Panc1 (cell line): ENCODE data around the gene IMP4. TPM values are rescaled to one million over a fixed set of nuclear protein-coding genes. Genes with fewer than 3 reads are reported as not detected.

Experiments used
- ATAC-seq: fragments of 200-7000 bp; cut with Tn5 transposase; 2 replicates; pipeline ENCODE4 v1.9.1; 2020; ENCODE audit warnings: mild to moderate bottlenecking, moderate library complexity
- BruUV-seq: library from RNA; stranded (reverse); fragments of 400-500 nt; replicated peaks from 2 replicates; lab custom pipeline; 2021; lab: Mats Ljungman, UMichigan
- CTCF ChIA-PET: fragments of 300-600 bp; sonication (Branson Sonifier 250); formaldehyde crosslinking; loops from one replicate; lab custom pipeline; 2022; ENCODE audit warnings: antibody characterized with exemption; lab: Charles Lee
- POLR2A ChIA-PET: fragments of 300-600 bp; sonication (Branson Sonifier 250); formaldehyde crosslinking; loops from one replicate; lab custom pipeline; 2022; ENCODE audit warnings: antibody characterized with exemption; lab: Charles Lee
- DNase-seq: peaks from one replicate; pipeline ENCODE4 v3.0.0-alpha.2; 2010; ENCODE audit warnings: low read depth, low spot score
- H3K27ac ChIP-seq: 2 replicates; pipeline ENCODE4 v1.5.1; 2011; ENCODE audit warnings: mild to moderate bottlenecking, low read length, inconsistent platforms
- H3K27me3 ChIP-seq: fragments of 200-500 bp; sonication (Bioruptor generic); 2 replicates; pipeline ENCODE4 v1.6.0; 2014; ENCODE audit warnings: low read length, inconsistent platforms; ENCODE audit not compliant: control insufficient read depth, insufficient read depth
- H3K36me3 ChIP-seq: fragments of 200-500 bp; sonication (Bioruptor generic); 2 replicates; pipeline ENCODE4 v1.5.1; 2014; ENCODE audit warnings: inconsistent platforms, mild to moderate bottlenecking, low read length, moderate library complexity; ENCODE audit not compliant: control insufficient read depth, insufficient read depth
- H3K4me1 ChIP-seq: 2 replicates; pipeline ENCODE4 v1.5.1; 2011; ENCODE audit warnings: inconsistent platforms, mild to moderate bottlenecking, low read length, moderate library complexity; ENCODE audit not compliant: control insufficient read depth, insufficient read depth
- H3K4me3 ChIP-seq, 2 experiments: 2 replicates each; pipeline ENCODE4 v1.5.1; 2011 to 2012; ENCODE audit warnings: low read depth in 2 of 2, low read length in 2 of 2, mild to moderate bottlenecking in 2 of 2, inconsistent platforms in 1 of 2, moderate library complexity in 1 of 2
- H3K9me3 ChIP-seq: fragments of 200-500 bp; sonication (Bioruptor generic); 2 replicates; pipeline ENCODE4 v1.5.1; 2014; ENCODE audit warnings: low read depth, mild to moderate bottlenecking, inconsistent platforms, low read length, moderate library complexity; ENCODE audit not compliant: control insufficient read depth, insufficient read depth
- POLR2AphosphoS5 ChIP-seq: IDR thresholded peaks from 2 replicates; pipeline ENCODE4 v1.6.1; 2012; ENCODE audit warnings: mild to moderate bottlenecking, low read depth, low read length, moderate library complexity
- SIN3A ChIP-seq: IDR thresholded peaks from 2 replicates; pipeline ENCODE4 v1.6.1; 2012; ENCODE audit warnings: low read depth, mild to moderate bottlenecking, low read length, moderate library complexity, borderline replicate concordance; ENCODE audit not compliant: insufficient read depth
- TCF7L2 ChIP-seq: IDR thresholded peaks from 2 replicates; pipeline ENCODE4 v1.6.1; 2011; ENCODE audit warnings: mild to moderate bottlenecking, low read depth, low read length, inconsistent platforms
- in situ Hi-C: cut with HindIII; loops from 2 replicates; pipeline ENCODE4 v1.10.0; 2016; ENCODE audit warnings: low sequenced_read_pairs, low pct_unique_long_range_greater_than_20kb
- intact Hi-C: fragments of 100-400 bp; cut with micrococcal nuclease; formaldehyde crosslinking; loops from one replicate; pipeline ENCODE4 v1.10.0; 2022; ENCODE audit not compliant: unreplicated experiment
- total RNA-seq: library from RNA; stranded (reverse); gene quantifications from one replicate; pipeline ENCODE4 v1.2.1, GENCODE V29; 2021; ENCODE audit not compliant: unreplicated experiment
- TF ChIP-seq, protein P1 (sequence below): fragments of 450-650 bp; IDR thresholded peaks from 2 replicates; pipeline ENCODE4 v1.5.1; 2017; ENCODE audit warnings: mild to moderate bottlenecking
- TF ChIP-seq, protein P2 (sequence below), 2 experiments: IDR thresholded peaks; 2 replicates each; pipeline ENCODE4 v1.6.1; 2011 to 2012; ENCODE audit warnings: low read depth in 2 of 2, control low read depth in 1 of 2, low read length in 1 of 2, mild to moderate bottlenecking in 1 of 2, moderate library complexity in 1 of 2; ENCODE audit not compliant: insufficient read depth in 1 of 2

The IMP4 gene
- total RNA-seq, 1 experiment from 2014 or later: 104 TPM

DNA sequence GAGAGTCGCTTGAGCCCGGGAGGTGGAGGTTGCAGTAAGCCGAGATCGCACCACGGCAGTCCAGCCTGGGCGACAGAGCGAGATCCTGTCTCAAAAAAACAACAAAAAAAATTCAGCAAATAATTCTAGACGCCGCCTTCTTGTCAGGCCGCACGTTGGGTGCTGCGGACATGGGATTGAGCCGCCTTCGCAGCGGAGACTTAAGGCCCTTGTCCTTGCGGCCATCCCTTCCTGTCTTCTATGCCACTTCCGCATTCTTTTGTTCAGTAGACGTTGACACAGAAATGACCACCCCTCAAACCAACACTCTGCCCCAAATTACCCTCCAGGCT, 29.0 kb downstream of the IMP4 start:
- peaks cover 11% of the 10 kb centered on the region for H3K4me1 ChIP-seq
- in situ Hi-C loops (no loop called here), intact Hi-C loops (no loop called here)
- no peaks in the 10 kb centered on the region for H3K27me3 ChIP-seq
- no peak for DNase-seq
- no peaks in the 10 kb centered on the region for H3K36me3 ChIP-seq
- H3K9me3 ChIP-seq: no peaks in the 10 kb centered on the region
- H3K27ac ChIP-seq: peak overlapping the region; percentile 91
- H3K4me3 ChIP-seq: peak overlapping the region; percentile 97 to 98
- TF ChIP-seq TCF7L2: no peak
- TF ChIP-seq SIN3A: no peak
- POLR2A ChIA-PET: no interaction called here
- BruUV-seq: no TSS peak
- ATAC-seq: peak; percentile 36
- CTCF ChIA-PET: no interaction called here

DNA sequence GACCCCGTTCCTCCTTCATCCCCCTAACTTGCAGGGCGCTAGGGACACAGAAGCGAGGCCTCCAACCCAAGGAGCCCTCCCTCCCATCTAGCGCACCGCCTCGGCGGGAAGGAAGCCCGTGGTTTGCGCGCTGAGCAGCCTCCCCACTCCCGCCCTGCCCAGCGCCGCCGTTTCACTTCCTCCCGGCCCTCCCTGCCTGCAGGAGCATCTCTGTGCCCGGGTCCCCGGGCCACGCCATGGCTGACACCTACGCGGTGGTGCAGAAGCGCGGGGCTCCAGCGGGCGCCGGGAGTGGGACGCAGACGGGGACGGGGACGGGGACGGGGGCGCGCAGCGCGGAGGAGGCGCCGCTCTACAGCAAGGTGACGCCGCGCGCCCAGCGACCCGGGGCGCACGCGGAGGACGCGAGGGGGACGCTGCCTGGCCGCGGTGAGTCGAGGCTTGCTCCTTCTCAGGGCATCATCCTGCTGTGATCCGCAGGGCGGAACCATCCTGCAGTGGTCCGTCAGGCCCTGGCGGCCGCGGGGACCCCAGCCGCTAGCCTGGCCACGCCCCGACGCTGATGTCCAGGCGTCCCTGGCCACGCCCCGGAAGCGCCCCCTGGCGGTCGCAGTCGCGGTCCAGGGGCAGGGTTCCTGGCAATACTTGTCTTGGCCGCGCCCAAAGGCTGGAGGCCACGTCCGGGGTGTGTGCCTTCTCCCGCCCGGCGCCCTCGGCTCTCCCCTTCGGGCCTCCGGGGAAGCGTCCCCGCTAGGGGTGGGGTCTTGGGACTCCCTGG, 29.5 kb downstream of the IMP4 start:
- in situ Hi-C loops (no loop called here), intact Hi-C loops (no loop called here)
- peak overlapping the region; percentile 91 for H3K27ac ChIP-seq
- H3K27me3 ChIP-seq: no peaks in the 10 kb centered on the region
- no peaks in the 10 kb centered on the region for H3K36me3 ChIP-seq
- H3K4me1 ChIP-seq: peaks cover 11% of the 10 kb centered on the region
- POLR2A ChIA-PET: no interaction called here
- CTCF ChIA-PET: interaction anchor here (0.6 kb wide), 1 partner anchor 16 kb away, joined by 3 read pairs; the partner anchor contains the start of gene PTPN18
- peak overlapping the region; percentile 97 to 98 for H3K4me3 ChIP-seq
- peak; percentile 98 for ATAC-seq
- DNase-seq: no peak
- TF ChIP-seq, protein P1, sequence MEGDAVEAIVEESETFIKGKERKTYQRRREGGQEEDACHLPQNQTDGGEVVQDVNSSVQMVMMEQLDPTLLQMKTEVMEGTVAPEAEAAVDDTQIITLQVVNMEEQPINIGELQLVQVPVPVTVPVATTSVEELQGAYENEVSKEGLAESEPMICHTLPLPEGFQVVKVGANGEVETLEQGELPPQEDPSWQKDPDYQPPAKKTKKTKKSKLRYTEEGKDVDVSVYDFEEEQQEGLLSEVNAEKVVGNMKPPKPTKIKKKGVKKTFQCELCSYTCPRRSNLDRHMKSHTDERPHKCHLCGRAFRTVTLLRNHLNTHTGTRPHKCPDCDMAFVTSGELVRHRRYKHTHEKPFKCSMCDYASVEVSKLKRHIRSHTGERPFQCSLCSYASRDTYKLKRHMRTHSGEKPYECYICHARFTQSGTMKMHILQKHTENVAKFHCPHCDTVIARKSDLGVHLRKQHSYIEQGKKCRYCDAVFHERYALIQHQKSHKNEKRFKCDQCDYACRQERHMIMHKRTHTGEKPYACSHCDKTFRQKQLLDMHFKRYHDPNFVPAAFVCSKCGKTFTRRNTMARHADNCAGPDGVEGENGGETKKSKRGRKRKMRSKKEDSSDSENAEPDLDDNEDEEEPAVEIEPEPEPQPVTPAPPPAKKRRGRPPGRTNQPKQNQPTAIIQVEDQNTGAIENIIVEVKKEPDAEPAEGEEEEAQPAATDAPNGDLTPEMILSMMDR: peak; percentile 95
- TF ChIP-seq POLR2AphosphoS5: peak; percentile 79
- peak; percentile 71; the same call in 1 of the 2 replicates for TF ChIP-seq SIN3A
- TF ChIP-seq TCF7L2: no peak; the same call in 1 of the 2 replicates
- TF ChIP-seq, protein P2, sequence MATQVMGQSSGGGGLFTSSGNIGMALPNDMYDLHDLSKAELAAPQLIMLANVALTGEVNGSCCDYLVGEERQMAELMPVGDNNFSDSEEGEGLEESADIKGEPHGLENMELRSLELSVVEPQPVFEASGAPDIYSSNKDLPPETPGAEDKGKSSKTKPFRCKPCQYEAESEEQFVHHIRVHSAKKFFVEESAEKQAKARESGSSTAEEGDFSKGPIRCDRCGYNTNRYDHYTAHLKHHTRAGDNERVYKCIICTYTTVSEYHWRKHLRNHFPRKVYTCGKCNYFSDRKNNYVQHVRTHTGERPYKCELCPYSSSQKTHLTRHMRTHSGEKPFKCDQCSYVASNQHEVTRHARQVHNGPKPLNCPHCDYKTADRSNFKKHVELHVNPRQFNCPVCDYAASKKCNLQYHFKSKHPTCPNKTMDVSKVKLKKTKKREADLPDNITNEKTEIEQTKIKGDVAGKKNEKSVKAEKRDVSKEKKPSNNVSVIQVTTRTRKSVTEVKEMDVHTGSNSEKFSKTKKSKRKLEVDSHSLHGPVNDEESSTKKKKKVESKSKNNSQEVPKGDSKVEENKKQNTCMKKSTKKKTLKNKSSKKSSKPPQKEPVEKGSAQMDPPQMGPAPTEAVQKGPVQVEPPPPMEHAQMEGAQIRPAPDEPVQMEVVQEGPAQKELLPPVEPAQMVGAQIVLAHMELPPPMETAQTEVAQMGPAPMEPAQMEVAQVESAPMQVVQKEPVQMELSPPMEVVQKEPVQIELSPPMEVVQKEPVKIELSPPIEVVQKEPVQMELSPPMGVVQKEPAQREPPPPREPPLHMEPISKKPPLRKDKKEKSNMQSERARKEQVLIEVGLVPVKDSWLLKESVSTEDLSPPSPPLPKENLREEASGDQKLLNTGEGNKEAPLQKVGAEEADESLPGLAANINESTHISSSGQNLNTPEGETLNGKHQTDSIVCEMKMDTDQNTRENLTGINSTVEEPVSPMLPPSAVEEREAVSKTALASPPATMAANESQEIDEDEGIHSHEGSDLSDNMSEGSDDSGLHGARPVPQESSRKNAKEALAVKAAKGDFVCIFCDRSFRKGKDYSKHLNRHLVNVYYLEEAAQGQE (IDR thresholded peaks at IDR 0.05; ENCODE audit: insufficient read depth in 1 of 2, low read depth in 2 of 2, low read length in 1 of 2): peak in 1 of 2 experiments; percentile 65; a peak in 1 of 4 replicates
- H3K9me3 ChIP-seq: no peaks in the 10 kb centered on the region
- no TSS peak for BruUV-seq
